Heart left ventricle (tissue), 16 donors: Measurements from ENCODE around the gene SH3PXD2A. TPM values are rescaled to one million over a fixed set of nuclear protein-coding genes. Genes with fewer than 3 reads are reported as not detected.

Source experiments
- ATAC-seq, 4 donors: fragments of 200-7000 bp; cut with Tn5 transposase; one replicate each; pipeline ENCODE4 v1.9.1; 2020 to 2022; ENCODE audit warnings: moderate library complexity in 4 of 4, mild to moderate bottlenecking in 3 of 4, moderate number of reproducible peaks in 1 of 4
- DNase-seq, 5 donors: peaks; one replicate each; pipeline ENCODE4 v3.0.0-alpha.2; 2020
- H3K27ac ChIP-seq, 12 donors: fragments of 200-600 bp; sonication (generic) in 4 of 12; one replicate each; pipeline versions ENCODE4 v1.5.0 to v1.8.0; 2016 to 2022; ENCODE audit warnings: mild to moderate bottlenecking in 2 of 12
- H3K27me3 ChIP-seq, 9 donors: fragments of 200-600 bp; sonication (generic) in 2 of 9; one replicate each; pipeline versions ENCODE4 v1.5.1 to v1.8.0; 2016 to 2022; ENCODE audit warnings: mild to moderate bottlenecking in 3 of 9
- H3K36me3 ChIP-seq, 9 donors: fragments of 200-600 bp; sonication (generic) in 2 of 9; one replicate each; pipeline versions ENCODE4 v1.5.0 to v1.8.0; 2018 to 2022; ENCODE audit warnings: mild to moderate bottlenecking in 2 of 9
- H3K4me1 ChIP-seq, 12 donors: fragments of 200-600 bp; sonication (generic) in 4 of 12; one replicate each; pipeline versions ENCODE4 v1.5.0 to v1.8.0; 2016 to 2022; ENCODE audit warnings: mild to moderate bottlenecking in 3 of 12
- H3K4me3 ChIP-seq, 12 donors: fragments of 200-600 bp; sonication (generic) in 4 of 12; one replicate each; pipeline versions ENCODE4 v1.5.0 to v1.8.0; 2017 to 2022; ENCODE audit warnings: mild to moderate bottlenecking in 9 of 12, moderate library complexity in 4 of 12
- H3K9me3 ChIP-seq, 12 donors: fragments of 200-600 bp; sonication (generic) in 4 of 12; one replicate each; pipeline versions ENCODE4 v1.5.0 to v1.8.0; 2016 to 2022; ENCODE audit warnings: mild to moderate bottlenecking in 1 of 12
- CTCF ChIP-seq, 12 donors: fragments of 200-600 bp; sonication (generic) in 4 of 12; IDR thresholded peaks; one replicate each; pipeline versions ENCODE4 v1.5.0 to v1.8.0; 2018 to 2022; ENCODE audit warnings: antibody characterized with exemption in 12 of 12, mild to moderate bottlenecking in 5 of 12
- POLR2A ChIP-seq, 2 donors: fragments of 450-650 bp; IDR thresholded peaks; one replicate each; pipeline ENCODE4 v1.6.1; 2017; ENCODE audit warnings: antibody characterized with exemption in 2 of 2, mild to moderate bottlenecking in 2 of 2, moderate library complexity in 2 of 2
- WGBS, 4 donors: extraction: QIAGEN DNeasy Blood & Tissue Kit in 2 of 4; methylation state at CpG; one replicate each; pipeline versions ENCODE4 v1.1.5 to v1.1.7; 2013 to 2018; 5-methylcytosine and 5-hydroxymethylcytosine counted together
- intact Hi-C, 10 donors: fragments of 100-400 bp; cut with DNase I; formaldehyde crosslinking; loops; one replicate each; pipeline versions ENCODE4 v1.11.1 to v1.14.2; 2022
- polyA plus RNA-seq, 2 donors: library from polyadenylated mRNA; stranded (reverse); fragments of 200-250 nt; gene quantifications; one replicate each; pipeline ENCODE4 v1.2.3, GENCODE V29; 2013
- total RNA-seq, 9 donors: library from RNA; depleted of rRNA in 2 of 9; stranded (reverse); fragments of >200 nt in 2 of 9; fragmentation: NEBNext Ultra II Directional in 3 of 9; extraction: Animal tissue kit (Norgen Biotek cat#: 25700) in 3 of 9; gene quantifications; one replicate each; pipeline versions ENCODE4 v1.1.0 to v1.2.4, GENCODE V29; 2016 to 2023
- donor health status: ischemic (EF 13 %, LVEDD 7.1; RV severe dilation, severe dysfunction).
- donor health status: healthy with polysubstance abuse.
- donor health status: DM: no; HTN: yes; CAD: no.
- donor health status: DM: no; HTN: no; CAD: no.
- donor health status: ischemic (EF 25% LVEDD 6.9; RV normal size, moderate dysfunction).
- donor health status: ischemic (EF 25% LVEDD 5.7; RV mildly dilated, moderate dysfunction).
- donor health status: healthy.
- donor health status: DM: yes; HTN: yes; CAD: no.
- donor health status: ischemic (EF 35%, LVEDD 5.7; RV mildly dilated, moderate dysfunction).
- donor health status: nonischemic (EF 11% LVEDD 7.7; RV severe dilation, severe dysfunction).
- donor health status: DM: yes; HTN: yes; CAD: no.
- donor health status: PGD.
- donor health status: ischemic (EF 29% LVEDD 5.4; RV normal size, mild dysfunction).
- donor health status: nonischemic (EF 23%, LVEDD 6.1; RV moderate dilation, normal function).

SH3PXD2A gene
- total and polyA plus RNA-seq, 11 donors: 11.8 to 43.4 (median 31.1) TPM

GRCh38 chr10:103600325-103600724, 255.1 kb downstream of the SH3PXD2A start:
- WGBS, 4 donors: 92 to 95% (median 92%) methylated on average over 4 to 6 of the region's 6 CpGs
- Histone ChIP-seq H3K27ac (no peak overlapping the region), H3K9me3 (no peaks in the 10 kb centered on the region), H3K4me3 (no peak overlapping the region), H3K4me1 (peaks cover 0 to 28% (median 6%) of the 10 kb centered on the region in 12 donors), H3K36me3 (peaks cover 0 to 43% (median 25%) of the 10 kb centered on the region in 9 donors), H3K27me3 (no peaks in the 10 kb centered on the region)
- TF ChIP-seq CTCF (IDR thresholded peaks at IDR 0.05): no peak
- no peak for TF ChIP-seq POLR2A (IDR thresholded peaks at IDR 0.05)
- ATAC-seq: no peak
- no peak for DNase-seq
- intact Hi-C loops: loop anchor here in 3 of 10 donors (2.0 to 5.0 kb wide), 3 partner anchors 82 to 262 kb away; partner anchors contain the start of gene SH3PXD2A (in 1 of the 3)

DNA sequence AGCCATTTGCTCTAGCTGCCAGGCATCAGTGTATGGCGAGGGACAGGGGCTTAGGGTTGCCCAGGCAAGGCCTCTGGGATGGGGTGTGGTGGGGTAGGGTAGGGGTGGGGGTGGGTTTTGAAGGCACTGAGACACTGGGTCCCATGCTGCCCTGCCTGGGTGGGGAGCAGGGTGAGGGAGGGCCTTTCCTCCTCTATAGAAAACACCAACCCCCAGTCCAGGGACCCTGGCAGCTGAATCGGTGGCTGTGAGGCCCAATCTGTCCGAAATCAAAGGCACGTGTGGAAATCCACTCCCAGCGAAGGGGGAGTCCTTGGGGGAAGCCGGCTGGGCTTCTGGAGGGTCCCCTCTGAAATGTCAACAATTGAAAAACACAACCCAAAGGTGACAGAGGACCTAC, 255.5 kb downstream of the SH3PXD2A start:
- no peak for ATAC-seq
- peaks cover 0 to 41% (median 25%) of the 10 kb centered on the region in 9 donors for H3K36me3 ChIP-seq
- WGBS, 4 donors: 83 to 87% (median 84%) methylated on average over 6 of the region's 6 CpGs
- no peaks in the 10 kb centered on the region for H3K9me3 ChIP-seq
- DNase-seq: no peak
- intact Hi-C loops: loop anchor here in 8 of 10 donors (1.0 to 10.0 kb wide), 8 partner anchors 83 to 275 kb away; partner anchors contain the start of gene SH3PXD2A (in 2 of the 8)
- no peak overlapping the region for H3K4me3 ChIP-seq
- peaks cover 0 to 28% (median 6%) of the 10 kb centered on the region in 12 donors for H3K4me1 ChIP-seq
- TF ChIP-seq CTCF (IDR thresholded peaks at IDR 0.05) (no peak), POLR2A (IDR thresholded peaks at IDR 0.05) (no peak)
- H3K27me3 ChIP-seq: no peaks in the 10 kb centered on the region
- no peak overlapping the region for H3K27ac ChIP-seq

- Histone ChIP-seq H3K27me3 (no peaks in the 10 kb centered on the region), H3K36me3 (peaks cover 0 to 36% (median 23%) of the 10 kb centered on the region in 9 donors), H3K27ac (no peak overlapping the region), H3K4me3 (no peak overlapping the region), H3K4me1 (peaks cover 0 to 28% (median 6%) of the 10 kb centered on the region in 12 donors), H3K9me3 (no peaks in the 10 kb centered on the region)
- DNase-seq (no peak), ATAC-seq (no peak)
- intact Hi-C loops: loop anchor here in 8 of 10 donors (1.0 to 10.0 kb wide), 6 partner anchors 87 to 276 kb away; partner anchors contain the start of gene SH3PXD2A (in 1 of the 8)
- no peak for TF ChIP-seq POLR2A (IDR thresholded peaks at IDR 0.05)
- no peak for TF ChIP-seq CTCF (IDR thresholded peaks at IDR 0.05)
- WGBS, 4 donors: 65 to 84% (median 66%) methylated on average over 3 of the region's 3 CpGs
Measured at GRCh38 chr10:103599211-103599610, 256.2 kb downstream of the SH3PXD2A start.

GRCh38 chr10:103598654-103599115, 256.7 kb downstream of the SH3PXD2A start:
- intact Hi-C loops: loop anchor here in 8 of 10 donors (1.0 to 10.0 kb wide), 7 partner anchors 88 to 276 kb away; partner anchors contain the start of gene SH3PXD2A (in 1 of the 8)
- peaks cover 0 to 28% (median 6%) of the 10 kb centered on the region in 12 donors for H3K4me1 ChIP-seq
- ATAC-seq: peak; percentile 30 to 70 (median 48)
- no peaks in the 10 kb centered on the region for H3K27me3 ChIP-seq
- TF ChIP-seq CTCF (IDR thresholded peaks at IDR 0.05) (peak; percentile 35 to 73 (median 66)), POLR2A (IDR thresholded peaks at IDR 0.05) (no peak)
- no peak for DNase-seq
- H3K4me3 ChIP-seq: no peak overlapping the region
- H3K36me3 ChIP-seq: peaks cover 0 to 32% (median 20%) of the 10 kb centered on the region in 9 donors
- no peak overlapping the region for H3K27ac ChIP-seq
- WGBS, 4 donors: 43 to 58% (median 54%) methylated on average over 7 of the region's 7 CpGs
- no peaks in the 10 kb centered on the region for H3K9me3 ChIP-seq
